DOHH2 (cell line): ENCODE measurements around the gene SLC1A3.

Source experiments
- CTCF ChIP-seq: fragments of 200-600 bp; sonication (generic); IDR thresholded peaks from one replicate; pipeline ENCODE4 v1.5.1; 2014; ENCODE audit warnings: antibody characterized with exemption, mild to moderate bottlenecking, low read depth, low read length; ENCODE audit not compliant: poor library complexity, severe bottlenecking
- EZH2phosphoT487 ChIP-seq: fragments of 200-600 bp; sonication (generic); IDR thresholded peaks from 2 replicates; pipeline ENCODE4 v1.6.1; 2017; ENCODE audit warnings: borderline replicate concordance, mild to moderate bottlenecking, antibody characterized with exemption, low read length, moderate library complexity, mixed read lengths

GRCh38 chr5:36682499-36682898 is 76.1 kb downstream of the SLC1A3 start:
- TF ChIP-seq CTCF (no peak), EZH2phosphoT487 (no peak)
